Epidermal melanocyte (primary cell): ENCODE data around the gene IRF2BP2.

ENCODE experiments used
- DNase-seq: peaks from one replicate; pipeline ENCODE4 v3.0.0; 2011; ENCODE audit warnings: low spot score; ENCODE audit not compliant: insufficient read length

The IRF2BP2 gene

DNA sequence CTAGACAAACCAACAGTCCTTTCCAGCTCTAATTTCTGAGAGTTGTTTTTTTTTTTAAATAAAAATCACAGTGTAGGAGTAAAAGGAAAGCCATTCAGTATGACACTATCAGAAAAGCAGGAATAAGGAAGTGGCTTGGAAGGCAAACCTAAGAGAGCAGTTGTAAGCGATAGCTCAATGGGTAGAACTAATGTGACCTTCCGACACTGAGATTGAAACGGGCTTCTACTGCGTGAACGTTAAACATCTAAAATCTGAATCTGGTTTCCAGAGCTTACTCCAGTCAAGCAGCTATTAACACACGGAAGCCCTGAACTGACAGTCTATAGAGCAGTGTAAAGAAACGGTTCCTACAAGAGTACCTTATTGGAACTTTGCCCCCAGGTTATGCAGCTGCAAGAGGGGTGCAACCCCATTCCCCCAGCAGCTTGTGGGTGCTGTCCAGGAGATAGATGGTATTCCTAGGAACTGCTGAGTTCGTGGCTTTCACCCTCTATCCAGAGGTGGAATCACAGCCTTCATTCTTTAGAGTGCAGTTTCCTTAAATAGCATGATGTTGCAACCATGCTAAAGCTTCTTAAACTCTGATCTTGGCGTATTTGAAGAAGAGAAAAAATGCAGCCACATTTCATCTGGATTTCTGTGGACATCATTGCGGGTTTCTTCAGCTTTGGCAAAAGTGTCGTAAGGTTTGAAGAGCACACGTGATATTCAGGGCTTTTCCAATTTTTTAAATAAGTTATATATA is 3.3 kb upstream of the IRF2BP2 start:
- no peak for DNase-seq

DNA sequence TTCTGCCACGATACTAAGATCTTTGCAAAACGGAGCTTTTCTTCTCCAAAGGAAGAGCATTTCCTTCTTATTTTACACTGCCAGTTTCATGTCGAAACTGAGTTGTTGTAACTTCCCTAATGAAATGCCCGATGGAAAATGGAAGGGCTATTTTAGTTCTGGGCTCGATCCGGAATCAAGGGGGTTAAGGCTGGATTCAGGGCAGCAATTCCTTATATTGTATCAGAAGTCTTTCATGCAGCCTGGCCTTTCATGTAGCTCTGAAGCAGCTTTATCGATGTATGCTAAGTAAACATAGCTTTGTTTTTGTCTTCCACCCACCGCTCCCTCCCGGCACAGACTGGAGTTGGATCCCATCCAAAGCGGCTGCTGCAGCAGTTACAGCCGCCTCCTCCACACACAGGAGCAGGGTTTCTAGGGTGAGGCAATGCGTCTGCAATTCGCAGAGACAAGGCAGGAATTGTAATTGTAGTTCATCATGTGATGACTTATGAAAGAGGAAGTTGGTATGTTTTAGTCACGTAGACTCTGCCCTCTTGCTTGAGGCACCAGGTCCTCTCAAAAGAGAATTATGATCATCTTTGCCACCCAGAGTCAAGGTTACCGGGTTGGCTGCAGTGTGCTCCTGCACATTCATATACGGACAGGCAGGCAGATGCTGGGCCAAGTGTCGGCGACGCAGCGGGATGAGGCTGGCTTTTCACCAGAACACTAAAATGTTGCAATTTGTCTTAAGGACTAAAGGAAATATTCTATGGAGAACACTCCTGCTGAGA is 2.6 kb upstream of the IRF2BP2 start:
- peak; percentile 88 for DNase-seq

DNA sequence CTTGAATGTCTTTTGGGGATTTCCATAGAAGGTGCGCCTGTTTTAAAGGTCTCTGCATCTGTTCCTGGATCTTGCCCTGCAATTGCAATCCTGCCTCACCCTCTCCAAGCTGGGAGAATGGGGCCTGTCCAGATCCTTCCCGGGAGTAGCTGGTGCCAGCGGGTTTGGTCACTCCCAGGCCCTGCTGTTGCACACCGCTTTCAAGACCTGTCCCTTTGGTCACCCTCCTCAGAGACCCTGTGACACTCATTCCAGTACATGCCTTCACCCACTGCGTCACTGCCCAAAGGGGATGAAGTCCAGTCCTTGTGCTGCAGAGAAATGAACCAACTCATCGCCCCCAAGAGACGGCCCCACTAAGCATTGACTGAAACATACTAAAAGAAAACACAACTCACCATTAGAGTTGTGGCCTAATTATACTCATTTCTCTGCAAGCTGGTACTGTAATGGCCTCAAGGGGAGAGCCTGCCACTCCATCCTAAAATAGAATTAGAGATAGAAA is 1.9 kb upstream of the IRF2BP2 start:
- no peak for DNase-seq

DNA sequence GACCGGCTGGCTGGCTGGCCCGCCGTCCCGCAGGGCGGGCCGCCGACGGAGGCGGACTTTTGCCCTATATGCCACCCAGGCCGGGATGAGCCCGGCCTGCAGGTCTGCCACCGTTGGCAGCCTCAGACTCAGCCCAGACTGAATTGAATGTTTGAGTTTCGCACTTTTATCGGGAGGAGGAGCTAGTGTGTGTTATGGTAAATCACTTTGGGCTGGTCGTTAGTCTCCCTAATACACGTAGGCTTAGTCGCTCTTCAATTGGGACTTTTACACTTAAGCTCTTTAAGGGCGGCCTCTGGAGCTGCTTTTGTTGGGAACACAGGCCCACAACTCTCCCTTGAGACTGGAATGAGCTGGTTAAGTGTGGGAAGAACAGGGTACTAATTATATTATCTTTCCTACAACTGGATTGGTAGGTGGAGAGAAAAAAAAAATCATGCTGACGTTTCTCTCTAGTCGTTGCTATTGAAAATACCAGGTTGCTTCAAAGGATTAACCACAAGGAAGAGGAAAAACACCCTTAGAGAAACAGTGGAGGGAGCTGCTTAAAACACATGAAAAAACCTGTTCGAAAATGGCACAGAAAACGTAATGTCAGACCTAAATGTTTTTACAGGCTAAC is 1.4 kb upstream of the IRF2BP2 start:
- no peak for DNase-seq

DNA sequence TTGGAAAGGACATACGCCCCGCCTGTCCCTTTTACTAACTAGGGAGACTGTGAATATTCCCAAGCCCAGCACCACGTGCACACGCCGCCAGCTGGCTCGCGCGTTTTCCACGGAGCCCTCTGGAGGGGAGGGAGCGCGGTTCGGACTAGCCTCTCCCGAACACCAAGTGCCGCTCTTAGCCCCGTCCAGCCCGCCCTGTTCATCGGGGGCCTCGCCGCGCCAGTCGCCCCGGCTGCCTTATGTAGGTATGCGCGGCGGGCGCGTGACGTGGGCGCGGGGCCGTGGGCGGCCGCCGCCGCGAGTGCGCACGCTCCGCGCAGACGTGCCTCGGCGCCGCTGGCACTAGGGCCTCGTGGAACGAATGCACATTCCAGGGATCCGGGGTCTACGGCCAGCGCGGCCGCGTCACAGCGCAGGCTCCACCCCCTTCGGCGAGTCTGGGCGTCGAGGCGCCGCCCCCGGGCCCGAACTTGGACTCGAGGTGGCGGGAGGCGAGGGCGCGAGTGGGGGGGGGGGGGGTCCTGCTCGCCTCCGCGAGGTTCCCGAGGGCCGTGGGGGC is 767 bp upstream of the IRF2BP2 start:
- DNase-seq: peak; percentile 79

DNA sequence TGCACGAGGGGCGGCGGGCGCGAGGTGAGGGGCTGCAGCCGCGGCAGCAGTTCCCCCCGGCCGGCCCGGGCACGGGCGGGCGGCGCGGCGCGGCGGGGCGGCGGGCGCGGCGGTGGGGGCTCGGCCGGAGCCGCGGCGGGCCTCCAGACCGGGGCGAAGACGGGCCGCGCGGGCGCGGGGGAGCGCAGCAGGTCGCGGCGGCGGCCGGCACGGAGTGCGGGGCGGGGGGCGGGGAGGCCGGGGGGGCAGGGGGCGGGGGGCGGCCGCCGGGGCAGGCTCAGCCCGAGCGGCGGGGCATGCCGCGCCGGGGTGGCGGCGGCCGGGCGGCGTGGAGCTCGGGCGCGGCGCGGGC is 311 bp downstream of the IRF2BP2 start:
- DNase-seq: no peak

DNA sequence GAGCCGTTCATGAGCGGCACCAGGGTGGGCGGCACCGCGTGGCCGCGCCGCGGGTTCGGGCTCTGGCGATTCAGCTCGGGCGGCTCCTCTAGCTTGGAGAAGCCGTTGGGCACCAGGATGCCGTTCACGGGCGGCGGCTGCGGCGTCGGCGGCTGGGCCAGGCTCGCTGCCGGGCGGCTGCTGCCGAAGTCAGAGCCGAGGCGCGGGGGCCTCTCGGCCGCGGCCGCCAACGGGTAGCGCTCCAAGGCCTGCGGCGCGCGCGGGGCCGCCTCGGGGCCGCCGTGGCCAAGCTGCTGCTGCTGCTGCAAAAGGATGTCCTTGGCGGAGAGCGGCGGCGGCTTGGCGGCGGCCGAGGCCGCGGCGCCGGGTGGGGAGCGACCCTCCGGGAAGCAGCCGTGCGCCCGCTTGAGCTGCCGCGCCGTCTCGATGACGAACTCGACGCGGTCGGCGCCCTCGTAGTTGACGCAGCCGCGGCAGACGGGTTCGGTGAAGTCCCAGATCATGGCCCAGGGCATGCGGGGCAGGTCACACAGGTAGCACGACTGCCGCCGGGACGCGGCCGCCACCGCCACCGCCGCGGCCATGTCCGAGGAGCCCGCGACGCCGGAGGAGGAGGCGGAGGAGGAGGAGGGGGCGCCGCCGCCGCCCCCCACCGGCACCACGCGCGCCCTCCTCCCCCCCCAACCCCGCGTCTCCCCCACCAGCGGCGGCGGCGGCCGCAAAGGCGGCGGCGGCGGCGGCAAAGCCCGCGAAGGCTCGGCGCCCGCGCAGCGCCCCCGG is 877 bp downstream of the IRF2BP2 start:
- DNase-seq: no peak

DNA sequence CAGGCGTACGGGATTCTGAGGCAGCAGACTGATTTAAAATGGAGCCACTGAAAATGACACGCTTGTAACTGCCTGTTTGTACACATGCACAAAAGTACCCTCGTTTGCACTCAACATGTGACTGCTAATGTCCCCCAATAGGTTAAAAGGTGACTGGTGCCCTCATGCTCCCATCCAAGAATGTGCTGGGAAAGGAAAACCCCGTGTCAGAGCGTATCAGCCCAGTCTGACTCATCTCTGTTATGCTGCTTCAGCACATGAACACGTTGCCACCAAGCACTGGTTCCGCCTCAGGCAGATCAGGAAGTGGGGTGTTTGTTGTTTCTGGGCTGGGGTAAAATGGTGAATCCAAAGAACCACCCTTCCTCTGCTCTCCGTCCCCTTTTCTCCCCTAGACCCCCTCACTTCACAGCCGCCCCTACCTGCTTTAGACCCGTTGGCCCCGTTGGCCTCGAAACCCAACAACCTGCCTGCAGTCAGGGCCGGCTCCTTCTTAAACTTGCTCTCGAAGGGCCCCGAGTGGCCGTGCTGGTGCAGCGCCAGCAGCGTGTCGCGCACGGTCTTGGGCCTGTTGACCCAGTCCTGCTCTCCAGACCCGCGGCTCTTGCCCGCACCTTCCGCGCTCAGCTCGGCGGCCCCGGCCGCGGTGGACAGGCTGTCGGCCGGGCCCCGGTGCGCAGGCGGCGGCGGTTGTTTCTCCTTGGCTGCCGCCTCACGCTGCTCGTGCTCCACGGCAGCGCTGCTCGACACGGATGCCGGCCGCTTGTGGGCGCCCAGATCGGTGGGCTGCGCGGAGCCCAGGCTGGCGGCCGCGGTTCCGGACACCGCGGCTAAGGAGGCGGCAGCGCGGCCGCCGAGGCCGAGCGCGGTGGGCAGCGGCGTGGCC is 1.7 kb downstream of the IRF2BP2 start:
- no peak for DNase-seq

DNA sequence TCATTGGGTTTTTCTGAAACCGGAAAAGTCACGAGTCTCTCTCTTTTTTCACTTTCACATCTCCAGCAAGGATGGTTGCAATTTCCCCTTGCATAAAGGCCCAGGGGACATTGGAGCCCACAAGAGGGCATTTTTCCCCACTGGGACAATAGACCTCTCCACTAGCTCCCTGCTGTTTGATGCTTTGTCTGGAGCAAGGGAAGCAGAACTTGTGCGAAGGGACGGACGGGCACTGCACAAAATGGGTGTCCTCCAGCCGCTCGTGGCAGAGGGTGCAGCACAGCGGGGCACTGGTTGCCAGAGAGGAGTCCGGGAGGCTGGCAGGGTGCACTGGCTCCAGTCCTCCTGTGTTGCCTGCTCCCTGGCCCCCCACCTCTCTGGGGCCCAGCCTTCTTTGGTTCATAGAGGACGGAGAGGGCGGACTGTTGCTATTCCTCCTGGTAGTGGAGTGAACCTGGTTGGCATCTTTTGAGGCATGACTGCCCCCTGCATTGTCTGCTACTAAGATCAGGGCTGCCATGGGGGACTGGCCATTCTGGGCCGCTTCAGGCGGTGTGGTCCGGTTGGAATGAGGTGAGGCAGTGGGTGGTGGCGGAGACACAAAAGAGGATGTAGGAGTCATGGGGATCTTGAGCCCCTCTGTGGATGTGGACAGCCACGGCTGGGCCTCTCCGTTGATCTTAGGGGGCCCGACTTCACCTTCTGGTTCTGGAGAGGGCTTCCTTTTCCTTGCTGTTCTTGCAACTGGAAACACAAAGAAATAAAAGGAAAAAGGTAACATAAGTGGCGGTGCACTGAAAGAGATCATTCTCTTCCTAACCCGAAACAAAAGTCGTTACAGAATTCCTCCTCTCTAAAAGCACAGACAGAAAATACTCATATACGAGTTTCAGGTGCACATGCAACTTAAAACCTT is 2.6 kb downstream of the IRF2BP2 start:
- DNase-seq: no peak

DNA sequence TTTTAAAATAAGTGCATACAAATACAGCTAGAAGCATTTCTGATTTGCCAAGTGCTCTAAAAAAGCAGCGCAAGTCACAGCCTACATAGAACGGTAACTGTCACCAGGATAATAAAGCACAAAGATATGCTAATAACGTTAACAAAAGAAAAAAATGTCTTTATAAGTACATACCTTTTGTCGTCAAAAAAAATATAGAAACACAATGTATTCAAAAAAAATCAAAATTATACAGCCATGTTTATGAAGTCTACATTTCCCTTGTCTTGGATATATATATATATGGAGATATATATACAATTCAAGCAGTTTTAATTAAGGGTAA is 3.2 kb downstream of the IRF2BP2 start:
- no peak for DNase-seq

DNA sequence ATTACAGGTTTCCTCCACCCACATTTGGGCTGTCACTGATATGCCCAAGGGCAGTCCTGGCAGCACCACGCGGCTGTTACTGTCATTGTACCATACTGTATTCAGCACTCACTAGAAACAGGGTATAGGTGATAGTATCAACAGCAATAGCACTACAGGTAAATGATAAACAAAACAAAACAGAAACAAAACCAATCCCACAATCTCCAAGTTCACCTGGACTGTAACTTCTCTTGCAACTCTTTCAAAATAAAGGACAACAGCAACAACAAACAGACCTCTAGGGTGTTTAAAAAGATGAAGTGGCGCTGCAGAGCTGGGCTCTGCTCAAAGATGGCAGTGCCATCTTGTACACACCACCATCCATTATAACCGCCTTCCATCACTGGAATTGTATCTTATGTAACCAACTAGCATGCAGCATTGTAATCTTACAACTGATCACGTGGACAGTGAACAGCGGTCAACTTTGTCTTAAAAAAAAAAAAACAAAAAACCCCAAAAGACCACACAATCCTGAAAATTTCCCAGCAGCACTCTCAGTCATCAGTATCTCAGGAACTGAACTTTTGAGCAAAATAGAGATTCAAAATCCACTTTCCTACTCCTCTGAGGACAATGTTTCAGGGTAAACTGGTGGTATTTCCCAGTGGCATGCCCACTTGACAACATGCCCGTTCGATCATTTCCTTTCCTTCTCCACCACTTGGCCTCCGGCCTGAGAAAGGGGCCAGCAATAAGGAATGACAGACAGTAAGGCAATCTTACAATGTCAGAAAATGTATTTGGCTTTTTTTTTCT is 3.8 kb downstream of the IRF2BP2 start:
- DNase-seq: no peak

DNA sequence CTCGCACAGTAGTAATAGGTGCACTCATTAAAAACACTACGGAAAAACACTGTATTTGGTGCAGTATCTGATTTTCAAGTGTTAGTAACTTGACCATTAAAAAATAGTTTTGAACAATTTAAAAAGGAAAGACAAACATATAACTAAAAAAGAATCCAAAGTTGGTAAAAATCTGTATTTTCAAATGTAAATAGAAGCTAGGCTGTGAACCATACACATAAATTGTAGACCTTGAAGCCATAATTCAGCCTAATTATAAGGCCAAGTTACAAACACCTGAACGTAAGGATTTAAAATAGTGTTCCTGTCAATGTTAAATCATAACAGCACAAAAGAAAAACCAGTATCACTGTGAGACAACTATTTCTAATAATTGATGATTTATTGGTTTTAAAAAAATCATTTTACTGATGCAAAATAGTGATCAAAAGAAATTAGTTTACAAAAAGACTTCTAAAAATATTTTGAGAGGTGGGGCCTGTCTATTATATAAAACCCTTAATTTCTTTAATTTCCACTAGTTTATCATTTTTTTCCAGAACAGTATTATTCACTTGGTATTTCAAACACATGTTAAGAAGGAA is 4.5 kb downstream of the IRF2BP2 start:
- no peak for DNase-seq

DNA sequence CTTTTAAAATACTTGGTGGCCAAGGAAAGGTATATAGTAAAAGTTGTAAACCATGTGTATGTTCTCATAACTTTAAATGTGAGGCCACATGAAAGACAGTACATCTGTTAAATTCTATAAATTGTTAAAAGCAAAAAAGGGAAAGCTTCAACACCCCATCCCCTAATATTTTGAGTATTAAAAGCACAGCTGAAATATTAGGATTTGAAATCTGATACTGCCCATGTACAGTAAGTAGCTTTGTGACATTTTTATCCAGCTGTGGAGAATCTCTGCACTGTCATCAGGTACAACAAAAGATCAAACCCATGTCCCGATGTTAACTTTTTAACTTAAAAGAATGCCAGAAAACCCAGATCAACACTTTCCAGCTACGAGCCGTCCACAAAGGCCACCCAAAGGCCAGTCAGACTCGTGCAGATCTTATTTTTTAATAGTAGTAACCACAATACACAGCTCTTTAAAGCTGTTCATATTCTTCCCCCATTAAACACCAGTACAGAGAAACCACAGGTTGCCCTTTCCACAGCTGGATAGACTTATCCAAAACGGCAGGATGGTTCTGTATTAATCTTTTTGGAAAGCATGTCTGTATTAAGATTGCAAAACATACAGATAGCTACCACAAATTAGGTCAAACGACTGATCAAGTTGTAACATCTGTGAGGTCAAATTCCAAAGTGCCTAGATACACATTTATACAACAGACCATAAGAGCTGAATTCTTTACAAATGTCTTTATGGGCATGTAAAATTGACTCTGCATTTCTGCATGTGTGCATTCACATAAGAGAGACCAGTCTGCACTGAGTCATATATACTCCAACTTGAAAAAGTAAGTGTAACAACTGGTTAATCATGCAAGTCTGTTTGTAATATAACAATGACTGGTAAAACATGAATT is 5.2 kb downstream of the IRF2BP2 start:
- no peak for DNase-seq

DNA sequence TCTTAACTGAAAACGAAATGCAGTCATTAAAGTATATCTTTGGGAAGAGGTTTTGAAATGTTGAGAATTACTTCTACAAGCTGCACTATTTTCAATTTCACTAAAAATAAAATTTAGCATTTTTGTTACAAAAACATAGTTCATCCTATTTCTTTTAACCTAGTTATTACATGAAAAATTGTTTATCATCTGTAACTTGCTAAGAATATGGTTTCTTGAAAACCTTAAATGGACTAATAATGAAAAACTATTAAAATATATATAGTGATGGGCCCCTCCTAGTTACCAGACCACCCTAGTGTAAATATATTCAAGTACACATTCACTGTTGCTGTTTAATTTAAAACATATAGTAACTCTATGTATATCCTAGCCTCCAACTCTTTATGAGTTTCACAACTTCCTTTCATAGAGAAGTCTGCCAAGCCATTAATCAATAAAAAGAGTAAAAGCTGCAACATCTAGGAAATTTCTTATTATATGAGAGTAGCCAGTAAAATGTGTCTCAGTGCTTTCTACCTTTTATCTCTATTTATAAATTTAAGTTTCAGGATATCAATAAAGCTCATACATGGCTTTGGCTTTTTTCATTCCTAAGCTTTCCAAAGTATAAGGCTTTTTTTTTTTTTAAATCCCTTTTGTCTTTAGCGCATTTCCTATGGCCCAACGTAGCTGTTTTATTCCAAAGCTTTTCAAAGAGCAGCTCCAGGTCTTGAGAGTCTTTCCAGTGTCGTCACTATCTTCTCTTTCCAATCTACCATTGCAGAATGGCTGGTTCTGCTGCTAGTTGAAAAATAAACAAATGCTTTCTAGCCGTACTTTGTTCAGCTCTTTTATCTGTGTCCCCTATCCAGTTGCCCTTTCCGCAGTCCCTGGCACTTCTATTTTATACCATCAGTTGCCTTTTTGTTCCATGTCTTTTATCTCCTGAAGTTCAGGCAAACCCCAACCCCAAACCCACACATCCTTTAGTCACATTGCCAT is 6.5 kb downstream of the IRF2BP2 start:
- DNase-seq: no peak

DNA sequence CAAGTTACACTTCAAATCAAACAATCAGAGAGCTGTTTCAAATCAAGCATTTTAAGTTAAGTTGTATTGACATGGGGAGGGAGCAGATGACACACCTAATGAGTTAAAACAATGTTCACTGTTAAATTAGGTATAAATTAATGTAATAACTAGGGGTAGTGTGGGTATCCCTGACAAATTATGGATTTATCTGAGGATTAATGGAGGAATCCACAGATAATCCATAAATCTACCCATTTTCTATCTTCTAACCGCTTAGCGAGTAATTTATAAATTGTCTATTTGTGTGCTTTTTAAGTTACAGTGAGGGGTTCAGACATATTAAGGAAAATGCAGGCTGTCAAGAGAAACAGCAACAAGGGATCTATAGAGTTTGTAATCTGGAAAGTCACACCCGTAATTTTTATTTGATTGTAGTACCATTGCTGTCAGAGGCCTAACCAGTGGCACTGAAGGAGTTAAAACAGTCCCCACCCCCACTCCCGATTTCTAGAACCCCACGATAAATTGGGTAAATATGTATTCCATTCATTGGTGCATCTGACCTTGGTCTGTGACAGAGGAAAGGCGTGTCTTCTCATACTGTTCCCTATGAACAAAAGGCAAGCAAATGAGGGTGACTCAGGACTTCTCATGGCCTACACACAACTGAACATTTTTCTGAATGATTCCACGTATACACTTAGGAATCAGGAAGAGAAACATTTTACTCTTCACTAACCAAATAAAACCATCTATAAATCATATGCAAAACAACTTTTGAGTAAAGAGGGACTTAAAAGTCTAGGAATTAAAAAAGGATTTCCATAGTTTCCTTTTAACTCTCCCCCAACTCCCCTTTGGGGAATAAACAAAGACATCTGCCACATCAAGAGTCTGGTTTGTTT is 7.4 kb downstream of the IRF2BP2 start:
- DNase-seq: peak; percentile 56
